Measurements from ENCODE around the gene ZDHHC4. TPM values are rescaled to one million over a fixed set of nuclear protein-coding genes. Genes with fewer than 3 reads are reported as not detected.

Gene ZDHHC4
- total and polyA plus RNA-seq, 2 of the 13 experiments (the other 11 are each of a cell fraction or from before 2014, with no cell fraction given): 83.2 to 188 TPM

- TF ChIP-seq ZBTB40 (IDR thresholded peaks at IDR 0.05) (no peak), ZBTB40 (CRISPR knock-in tag; IDR thresholded peaks at IDR 0.05) (peak; percentile 40; the same call in 1 of the 2 replicates), PAXIP1 (CRISPR knock-in tag; conservative IDR thresholded peaks at IDR 0.05) (peak; percentile 63), ZNF710 (CRISPR knock-in tag; IDR thresholded peaks at IDR 0.05; ENCODE audit: borderline replicate concordance) (no peak), ZNF652 (CRISPR knock-in tag; IDR thresholded peaks at IDR 0.05; ENCODE audit: borderline replicate concordance, low read depth) (no peak), RFX3 (CRISPR knock-in tag; IDR thresholded peaks at IDR 0.05) (peak; percentile 45; the same call in 1 of the 2 replicates)
Observed at GRCh38 chr7:6615723-6616555, 38.7 kb downstream of the ZDHHC4 start (continued).
